KBM-7 (cell line): ENCODE results near the gene PYHIN1.

Experiments
- DNase-seq: peaks from one replicate; pipeline ENCODE4 v3.0.0-alpha.2; 2015
- in situ Hi-C: fragments of 300-500 bp; cut with MboI; formaldehyde crosslinking; loops from 2 replicates; pipeline ENCODE4 v1.14.3; 2020; ENCODE audit warnings: low sequenced_read_pairs, low pct_unique_long_range_greater_than_20kb, mixed read lengths

The PYHIN1 gene

GRCh38 chr1:158931055-158931737 is at the start of gene PYHIN1:
PYHIN1 (plus strand) TSS chr1:158931552; CDS start chr1:158936911, 5,359 bp downstream.
- no peak for DNase-seq
- in situ Hi-C loops: no loop called here

- no peak for DNase-seq
- in situ Hi-C loops: no loop called here
Measured at GRCh38 chr1:158893654-158894053, 37.7 kb upstream of the PYHIN1 start.

- DNase-seq: no peak
- in situ Hi-C loops: no loop called here
Measured at GRCh38 chr1:158898722-158899121, 32.6 kb upstream of the PYHIN1 start.

- in situ Hi-C loops: no loop called here
- DNase-seq: no peak
Measured at GRCh38 chr1:158901623-158902022, 29.7 kb upstream of the PYHIN1 start.

- in situ Hi-C loops: no loop called here
- DNase-seq: no peak
Measured at GRCh38 chr1:158916085-158916484, 15.3 kb upstream of the PYHIN1 start.

- no peak for DNase-seq
- in situ Hi-C loops: no loop called here
Measured at GRCh38 chr1:158924677-158925076, 6.7 kb upstream of the PYHIN1 start.

GRCh38 chr1:158930504-158930903 is 848 bp upstream of the PYHIN1 start:
- in situ Hi-C loops: no loop called here
- DNase-seq: no peak

GRCh38 chr1:158932171-158932570 is 819 bp downstream of the PYHIN1 start:
- DNase-seq: no peak
- in situ Hi-C loops: no loop called here

GRCh38 chr1:158933621-158934020 is 2.3 kb downstream of the PYHIN1 start:
- in situ Hi-C loops: no loop called here
- DNase-seq: no peak

- in situ Hi-C loops: no loop called here
- no peak for DNase-seq
Measured at GRCh38 chr1:158939180-158939579, 7.8 kb downstream of the PYHIN1 start.

GRCh38 chr1:158941317-158941716 is 10.0 kb downstream of the PYHIN1 start:
- in situ Hi-C loops: no loop called here

GRCh38 chr1:158942490-158942889 is 11.1 kb downstream of the PYHIN1 start:
- DNase-seq: no peak
- in situ Hi-C loops: no loop called here

More at GRCh38 chr1:158941317-158941716, 10.0 kb downstream of the PYHIN1 start:
- no peak for DNase-seq

- in situ Hi-C loops: no loop called here
- DNase-seq: no peak
Measured at GRCh38 chr1:158943059-158943458, 11.7 kb downstream of the PYHIN1 start.

- DNase-seq: no peak
Measured at GRCh38 chr1:158945061-158945460, 13.7 kb downstream of the PYHIN1 start.

GRCh38 chr1:158946785-158947184 is 15.4 kb downstream of the PYHIN1 start:
- in situ Hi-C loops: no loop called here
- DNase-seq: no peak

More at GRCh38 chr1:158945061-158945460, 13.7 kb downstream of the PYHIN1 start:
- in situ Hi-C loops: no loop called here

- DNase-seq: no peak
- in situ Hi-C loops: no loop called here
Measured at GRCh38 chr1:158951956-158952355, 20.6 kb downstream of the PYHIN1 start.

- in situ Hi-C loops: no loop called here
- DNase-seq: peak; percentile 59
Measured at GRCh38 chr1:158952416-158952815, 21.1 kb downstream of the PYHIN1 start.

- no peak for DNase-seq
- in situ Hi-C loops: no loop called here
Measured at GRCh38 chr1:158961178-158961577, 29.8 kb downstream of the PYHIN1 start.

- in situ Hi-C loops: no loop called here
- DNase-seq: no peak
Measured at GRCh38 chr1:158962983-158963382, 31.6 kb downstream of the PYHIN1 start.

- no peak for DNase-seq
- in situ Hi-C loops: no loop called here
Measured at GRCh38 chr1:158969166-158969565, 37.8 kb downstream of the PYHIN1 start.

GRCh38 chr1:158969855-158970254 is 38.5 kb downstream of the PYHIN1 start:
- in situ Hi-C loops: no loop called here
- DNase-seq: no peak
